WTC11 (cell line): ENCODE results near the gene KLHL40.

Experiments used
- CTCF ChIP-seq: fragments of 200-600 bp; IDR thresholded peaks from 2 replicates; pipeline ENCODE4 v1.8.0; 2022; ENCODE audit warnings: antibody characterized with exemption
- NFYB ChIP-seq: sonication (generic); formaldehyde crosslinking; conservative IDR thresholded peaks from 2 replicates; pipeline ENCODE4 v1.8.0; 2022; ENCODE audit warnings: low read depth, missing genetic modification reagents
- NR1H2 ChIP-seq: sonication (generic); formaldehyde crosslinking; IDR thresholded peaks from 2 replicates; pipeline ENCODE4 v1.9.0; 2021; ENCODE audit warnings: mild to moderate bottlenecking, moderate library complexity, missing genetic modification reagents
- SMAD3 ChIP-seq: sonication (generic); formaldehyde crosslinking; IDR thresholded peaks from 2 replicates; pipeline ENCODE4 v1.8.0; 2022; ENCODE audit warnings: missing genetic modification reagents, mild to moderate bottlenecking, borderline replicate concordance
- TP53 ChIP-seq: sonication (generic); formaldehyde crosslinking; IDR thresholded peaks from 2 replicates; pipeline ENCODE4 v1.8.1; 2023; ENCODE audit warnings: mild to moderate bottlenecking, missing genetic modification reagents
- USF1 ChIP-seq: sonication (generic); formaldehyde crosslinking; IDR thresholded peaks from 2 replicates; pipeline ENCODE4 v1.8.0; 2022; ENCODE audit warnings: mild to moderate bottlenecking, missing genetic modification reagents
- TF ChIP-seq, protein P1 (sequence below): sonication (generic); formaldehyde crosslinking; IDR thresholded peaks from 2 replicates; pipeline ENCODE4 v1.8.1; 2022; ENCODE audit warnings: mild to moderate bottlenecking, moderate library complexity, missing genetic modification reagents

- no peak for TF ChIP-seq TP53 (CRISPR knock-in tag)
- no peak for TF ChIP-seq NR1H2 (CRISPR knock-in tag)
- no peak for TF ChIP-seq NFYB (CRISPR knock-in tag)
- no peak for TF ChIP-seq CTCF
- no peak for TF ChIP-seq SMAD3 (CRISPR knock-in tag)
- no peak for TF ChIP-seq USF1
- TF ChIP-seq, protein P1, sequence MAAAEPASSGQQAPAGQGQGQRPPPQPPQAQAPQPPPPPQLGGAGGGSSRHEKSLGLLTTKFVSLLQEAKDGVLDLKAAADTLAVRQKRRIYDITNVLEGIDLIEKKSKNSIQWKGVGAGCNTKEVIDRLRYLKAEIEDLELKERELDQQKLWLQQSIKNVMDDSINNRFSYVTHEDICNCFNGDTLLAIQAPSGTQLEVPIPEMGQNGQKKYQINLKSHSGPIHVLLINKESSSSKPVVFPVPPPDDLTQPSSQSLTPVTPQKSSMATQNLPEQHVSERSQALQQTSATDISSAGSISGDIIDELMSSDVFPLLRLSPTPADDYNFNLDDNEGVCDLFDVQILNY (CRISPR knock-in tag), result no peak
Observed at GRCh38 chr3:42688487-42689420, 3.4 kb downstream of the KLHL40 start.
